ENCODE results near the gene MED12L.

DNA sequence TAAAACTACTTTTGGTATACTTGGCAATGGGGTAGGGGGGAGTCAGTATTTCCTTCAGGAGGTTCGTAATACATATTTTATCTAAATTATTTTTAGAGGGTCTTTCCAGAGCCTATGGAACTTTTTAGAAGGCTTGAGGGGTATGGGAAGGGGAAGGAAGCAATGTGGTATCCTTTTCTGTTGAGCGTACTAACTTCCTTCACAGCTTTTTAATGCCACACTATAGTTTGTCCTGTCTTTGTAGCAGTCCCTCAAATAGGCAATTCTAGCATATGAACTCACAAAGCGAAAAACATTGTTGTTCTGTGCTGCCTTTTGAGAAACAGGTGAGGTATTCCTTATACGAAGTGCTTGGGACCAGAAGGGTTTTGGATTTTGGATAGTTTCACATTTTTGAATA is 266.2 kb downstream of the MED12L start:
- TF ChIP-seq CTCF (conservative IDR thresholded peaks at IDR 0.05) (no peak), EZH2 (IDR thresholded peaks at IDR 0.05; ENCODE audit: low read depth) (no peak)
